Body of pancreas (tissue), 4 donors: Measurements from ENCODE around the gene GORASP2.

Source experiments
- POLR2A ChIP-seq, 3 donors: fragments of 450-650 bp; IDR thresholded peaks; one replicate each; pipeline ENCODE4 v1.6.1; 2016; ENCODE audit warnings: antibody characterized with exemption in 3 of 3, mild to moderate bottlenecking in 2 of 3
- TF ChIP-seq, protein P1 (sequence below), 7 experiments: fragments of 450-650 bp in 4 of 7; fragments of 200-600 bp in 3 of 7; sonication (generic) in 3 of 7; IDR thresholded peaks; one replicate each; pipeline ENCODE4 v1.5.1; 2016 to 2019; ENCODE audit warnings: antibody characterized with exemption in 7 of 7

GRCh38 chr2:170986566-170987258 is 57.7 kb downstream of the GORASP2 start:
- TF ChIP-seq POLR2A (IDR thresholded peaks at IDR 0.05), result no peak
- TF ChIP-seq, protein P1, sequence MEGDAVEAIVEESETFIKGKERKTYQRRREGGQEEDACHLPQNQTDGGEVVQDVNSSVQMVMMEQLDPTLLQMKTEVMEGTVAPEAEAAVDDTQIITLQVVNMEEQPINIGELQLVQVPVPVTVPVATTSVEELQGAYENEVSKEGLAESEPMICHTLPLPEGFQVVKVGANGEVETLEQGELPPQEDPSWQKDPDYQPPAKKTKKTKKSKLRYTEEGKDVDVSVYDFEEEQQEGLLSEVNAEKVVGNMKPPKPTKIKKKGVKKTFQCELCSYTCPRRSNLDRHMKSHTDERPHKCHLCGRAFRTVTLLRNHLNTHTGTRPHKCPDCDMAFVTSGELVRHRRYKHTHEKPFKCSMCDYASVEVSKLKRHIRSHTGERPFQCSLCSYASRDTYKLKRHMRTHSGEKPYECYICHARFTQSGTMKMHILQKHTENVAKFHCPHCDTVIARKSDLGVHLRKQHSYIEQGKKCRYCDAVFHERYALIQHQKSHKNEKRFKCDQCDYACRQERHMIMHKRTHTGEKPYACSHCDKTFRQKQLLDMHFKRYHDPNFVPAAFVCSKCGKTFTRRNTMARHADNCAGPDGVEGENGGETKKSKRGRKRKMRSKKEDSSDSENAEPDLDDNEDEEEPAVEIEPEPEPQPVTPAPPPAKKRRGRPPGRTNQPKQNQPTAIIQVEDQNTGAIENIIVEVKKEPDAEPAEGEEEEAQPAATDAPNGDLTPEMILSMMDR (IDR thresholded peaks at IDR 0.05), result no peak
